OCI-LY7 (cell line): Measurements from ENCODE around the gene UNC13B. TPM values are rescaled to one million over a fixed set of nuclear protein-coding genes. Genes with fewer than 3 reads are reported as not detected.

Experiments
- BruUV-seq: library from RNA; stranded (reverse); fragments of 400-500 nt; replicated peaks from 2 replicates; lab custom pipeline; 2021; lab: Mats Ljungman, UMichigan
- CTCF ChIA-PET: fragments of 300-600 bp; sonication (Branson Sonifier 250); formaldehyde crosslinking; loops from one replicate; lab custom pipeline; 2022; ENCODE audit warnings: antibody characterized with exemption; ENCODE audit not compliant: unreplicated experiment; lab: Charles Lee
- POLR2A ChIA-PET: fragments of 300-600 bp; sonication (Branson Sonifier 250); formaldehyde crosslinking; loops from one replicate; lab custom pipeline; 2022; ENCODE audit warnings: antibody characterized with exemption; lab: Charles Lee
- DNase-seq: peaks from one replicate; pipeline ENCODE4 v3.0.0-alpha.2; 2015; ENCODE audit warnings: low spot score
- H2AFZ ChIP-seq: fragments of 200-600 bp; sonication (generic), shearing (Covaris generic); 2 replicates; pipeline ENCODE4 v1.6.1; 2014; ENCODE audit warnings: mild to moderate bottlenecking, antibody characterized with exemption, low read length, moderate library complexity
- H3K27ac ChIP-seq: fragments of 200-600 bp; sonication (generic); 2 replicates; pipeline ENCODE4 v1.5.1; 2014; ENCODE audit warnings: mixed run types, low read depth, mild to moderate bottlenecking, moderate library complexity, low read length, inconsistent platforms; ENCODE audit not compliant: poor library complexity, severe bottlenecking
- H3K36me3 ChIP-seq: fragments of 200-600 bp; sonication (generic); 2 replicates; pipeline ENCODE4 v1.6.1; 2014; ENCODE audit warnings: mild to moderate bottlenecking, antibody characterized with exemption, low read length, moderate library complexity, mixed read lengths; ENCODE audit not compliant: insufficient read depth
- H3K4me1 ChIP-seq: fragments of 200-600 bp; sonication (generic); 2 replicates; pipeline ENCODE4 v1.5.1; 2014; ENCODE audit warnings: mild to moderate bottlenecking, low read length; ENCODE audit not compliant: insufficient read depth, poor library complexity, severe bottlenecking
- H3K4me2 ChIP-seq: fragments of 200-600 bp; sonication (generic); 2 replicates; pipeline ENCODE4 v1.6.1; 2014; ENCODE audit warnings: mild to moderate bottlenecking, low read length
- H3K4me3 ChIP-seq: fragments of 200-600 bp; sonication (generic); 2 replicates; pipeline ENCODE4 v1.5.1; 2014; ENCODE audit warnings: mild to moderate bottlenecking, low read depth, low read length; ENCODE audit not compliant: poor library complexity, severe bottlenecking
- H3K79me2 ChIP-seq: fragments of 200-600 bp; sonication (generic); 2 replicates; pipeline ENCODE4 v1.6.1; 2016; ENCODE audit warnings: low read depth, mild to moderate bottlenecking, low read length, moderate library complexity, mixed read lengths; ENCODE audit not compliant: insufficient read depth
- H3K9me2 ChIP-seq: fragments of 200-600 bp; sonication (generic); 2 replicates; pipeline ENCODE4 v1.6.1; 2016; ENCODE audit warnings: mild to moderate bottlenecking, low read length, mixed read lengths; ENCODE audit not compliant: insufficient read depth
- H3K9me3 ChIP-seq: fragments of 200-600 bp; sonication (generic); 2 replicates; pipeline ENCODE4 v1.6.1; 2014; ENCODE audit warnings: mild to moderate bottlenecking, mixed run types, low read length, mixed read lengths
- H4K20me1 ChIP-seq: fragments of 200-600 bp; sonication (generic); 2 replicates; pipeline ENCODE4 v1.6.1; 2014; ENCODE audit warnings: mild to moderate bottlenecking, antibody characterized with exemption, low read length, moderate library complexity, mixed read lengths; ENCODE audit not compliant: insufficient read depth
- EZH2phosphoT487 ChIP-seq: fragments of 200-600 bp; sonication (generic); IDR thresholded peaks from 2 replicates; pipeline ENCODE4 v1.6.1; 2018; ENCODE audit warnings: low read depth, borderline replicate concordance, mild to moderate bottlenecking, mixed run types, antibody characterized with exemption, low read length, moderate library complexity, mixed read lengths
- intact Hi-C: fragments of 100-400 bp; cut with micrococcal nuclease; formaldehyde crosslinking; loops from one replicate; pipeline ENCODE4 v1.10.0; 2022; ENCODE audit not compliant: unreplicated experiment
- total RNA-seq, 2 experiments: library from RNA; depleted of rRNA in 1 of 2; stranded (reverse); fragments of >200 nt in 1 of 2; shearing (Covaris generic) in 1 of 2; gene quantifications; 2 replicates each; pipeline ENCODE4 v1.2.3, GENCODE V29; 2014 to 2022
- TF ChIP-seq, protein P1 (sequence below): fragments of 200-600 bp; sonication (generic); conservative IDR thresholded peaks from 2 replicates; pipeline ENCODE4 v1.5.1; 2014; ENCODE audit warnings: mild to moderate bottlenecking, antibody characterized with exemption, low read length, moderate library complexity, mixed read lengths

Gene UNC13B
- total RNA-seq, 2 experiments from 2014 or later: 1.7 to 5.8 TPM

DNA sequence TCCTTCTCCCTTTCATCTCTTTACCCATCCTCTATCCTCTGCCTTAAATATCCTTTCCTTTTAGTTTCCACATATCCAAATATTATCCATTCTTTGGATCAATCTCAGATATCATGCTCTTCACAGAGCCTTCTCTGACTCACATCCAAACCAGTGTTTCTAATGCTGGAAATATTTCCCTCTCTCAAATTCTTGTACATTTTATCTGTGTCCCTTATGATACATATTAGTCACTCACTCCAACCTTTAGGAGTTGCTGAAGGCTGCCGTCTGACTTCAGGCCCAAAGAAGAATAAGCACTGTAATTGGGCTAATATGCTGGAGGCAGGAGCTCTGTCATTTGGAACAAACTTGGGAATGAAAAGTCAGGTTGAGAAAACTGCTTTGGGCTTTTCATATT lies 171.7 kb downstream of the UNC13B start:
- no peak overlapping the region for H3K4me2 ChIP-seq
- H3K9me2 ChIP-seq: no peaks in the 10 kb centered on the region
- H3K9me3 ChIP-seq: no peaks in the 10 kb centered on the region
- intact Hi-C loops: no loop called here
- H4K20me1 ChIP-seq: no peaks in the 10 kb centered on the region
- no peaks in the 10 kb centered on the region for H3K36me3 ChIP-seq
- no peak for DNase-seq
- H3K27ac ChIP-seq: no peak overlapping the region
- ChIA-PET CTCF (no interaction called here), POLR2A (no interaction called here)
- H3K4me1 ChIP-seq: no peaks in the 10 kb centered on the region
- TF ChIP-seq, protein P1, sequence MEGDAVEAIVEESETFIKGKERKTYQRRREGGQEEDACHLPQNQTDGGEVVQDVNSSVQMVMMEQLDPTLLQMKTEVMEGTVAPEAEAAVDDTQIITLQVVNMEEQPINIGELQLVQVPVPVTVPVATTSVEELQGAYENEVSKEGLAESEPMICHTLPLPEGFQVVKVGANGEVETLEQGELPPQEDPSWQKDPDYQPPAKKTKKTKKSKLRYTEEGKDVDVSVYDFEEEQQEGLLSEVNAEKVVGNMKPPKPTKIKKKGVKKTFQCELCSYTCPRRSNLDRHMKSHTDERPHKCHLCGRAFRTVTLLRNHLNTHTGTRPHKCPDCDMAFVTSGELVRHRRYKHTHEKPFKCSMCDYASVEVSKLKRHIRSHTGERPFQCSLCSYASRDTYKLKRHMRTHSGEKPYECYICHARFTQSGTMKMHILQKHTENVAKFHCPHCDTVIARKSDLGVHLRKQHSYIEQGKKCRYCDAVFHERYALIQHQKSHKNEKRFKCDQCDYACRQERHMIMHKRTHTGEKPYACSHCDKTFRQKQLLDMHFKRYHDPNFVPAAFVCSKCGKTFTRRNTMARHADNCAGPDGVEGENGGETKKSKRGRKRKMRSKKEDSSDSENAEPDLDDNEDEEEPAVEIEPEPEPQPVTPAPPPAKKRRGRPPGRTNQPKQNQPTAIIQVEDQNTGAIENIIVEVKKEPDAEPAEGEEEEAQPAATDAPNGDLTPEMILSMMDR: no peak
- TF ChIP-seq EZH2phosphoT487: no peak
- no peak overlapping the region for H2AFZ ChIP-seq
- no TSS peak for BruUV-seq
- H3K79me2 ChIP-seq: no peaks in the 10 kb centered on the region
- no peak overlapping the region for H3K4me3 ChIP-seq

GRCh38 chr9:35335164-35335563 lies 173.4 kb downstream of the UNC13B start:
- POLR2A ChIA-PET: interaction anchor here (0.9 kb wide), 1 partner anchor 18 kb away, joined by 3 read pairs; no protein-coding TSS in a partner anchor
- no peaks in the 10 kb centered on the region for H3K9me3 ChIP-seq
- H3K27ac ChIP-seq: no peak overlapping the region
- DNase-seq: no peak
- no peaks in the 10 kb centered on the region for H4K20me1 ChIP-seq
- intact Hi-C loops: no loop called here
- no peak overlapping the region for H3K4me2 ChIP-seq
- CTCF ChIA-PET: interaction anchor here (0.5 kb wide), 1 partner anchor 219 kb away, joined by 3 read pairs; no protein-coding TSS in a partner anchor
- H3K9me2 ChIP-seq: no peaks in the 10 kb centered on the region
- TF ChIP-seq, protein P1: no peak
- TF ChIP-seq EZH2phosphoT487: no peak
- H3K79me2 ChIP-seq: no peaks in the 10 kb centered on the region
- H3K4me3 ChIP-seq: no peak overlapping the region
- no peak overlapping the region for H2AFZ ChIP-seq
- no TSS peak for BruUV-seq
- no peaks in the 10 kb centered on the region for H3K36me3 ChIP-seq
- H3K4me1 ChIP-seq: no peaks in the 10 kb centered on the region

DNA sequence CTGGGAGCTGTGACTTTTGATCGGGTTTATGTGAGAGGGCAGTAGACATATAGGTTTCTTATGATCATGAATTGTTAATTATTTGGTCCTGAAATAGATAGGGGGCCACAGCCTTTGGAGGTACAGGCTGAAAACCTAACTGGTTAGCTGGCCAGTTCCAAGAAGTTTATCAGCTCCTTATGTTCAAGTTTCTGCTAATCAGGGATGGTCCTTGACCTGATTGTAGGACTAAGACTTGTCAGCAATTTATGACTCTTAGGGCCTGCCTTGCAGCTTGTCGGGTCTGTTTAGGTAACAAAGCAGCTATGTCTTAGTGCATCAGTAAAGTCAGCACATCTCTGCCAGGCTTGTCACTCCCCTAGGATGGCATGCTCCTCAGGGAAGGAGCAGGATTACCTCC lies 176.3 kb downstream of the UNC13B start:
- Histone ChIP-seq H3K27ac (no peak overlapping the region), H3K9me3 (no peaks in the 10 kb centered on the region), H4K20me1 (no peaks in the 10 kb centered on the region), H3K79me2 (no peaks in the 10 kb centered on the region), H3K36me3 (no peaks in the 10 kb centered on the region), H3K4me3 (no peak overlapping the region), H3K4me1 (no peaks in the 10 kb centered on the region), H2AFZ (no peak overlapping the region), H3K4me2 (no peak overlapping the region), H3K9me2 (no peaks in the 10 kb centered on the region)
- no TSS peak for BruUV-seq
- no peak for DNase-seq
- CTCF ChIA-PET: no interaction called here
- intact Hi-C loops: no loop called here
- no peak for TF ChIP-seq EZH2phosphoT487
- TF ChIP-seq, protein P1: no peak
- POLR2A ChIA-PET: interaction anchor here (0.6 to 1.2 kb wide), 2 partner anchors 10 to 181 kb away, joined by 3 to 4 read pairs; no protein-coding TSS in a partner anchor
